ENCODE data around the gene SUGP1. TPM values are rescaled to one million over a fixed set of nuclear protein-coding genes. Genes with fewer than 3 reads are reported as not detected.

The SUGP1 gene
- total RNA-seq, 1 donor, result 27.1 TPM

- Histone ChIP-seq H3K4me1 (ENCODE audit: insufficient read depth, low read length) (peaks cover 8% of the 10 kb centered on the region), H3K9me3 (ENCODE audit: low read depth, low read length) (no peaks in the 10 kb centered on the region), H3K4me2 (ENCODE audit: insufficient read depth, low read length) (no peak overlapping the region), H2AFZ (ENCODE audit: low read length) (no peak overlapping the region), H3K27me3 (ENCODE audit: insufficient read depth, low read length) (no peaks in the 10 kb centered on the region), H3K36me3 (ENCODE audit: insufficient read depth, low read length) (peaks cover 82% of the 10 kb centered on the region), H3K79me2 (ENCODE audit: insufficient read depth, low read length) (no peaks in the 10 kb centered on the region), H3K27ac (ENCODE audit: low read depth, low read length) (no peak overlapping the region), H4K20me1 (ENCODE audit: insufficient read depth, low read length) (peaks cover 4% of the 10 kb centered on the region), H3K4me3 (ENCODE audit: insufficient read depth, low read length) (no peak overlapping the region)
- TF ChIP-seq, protein P1, sequence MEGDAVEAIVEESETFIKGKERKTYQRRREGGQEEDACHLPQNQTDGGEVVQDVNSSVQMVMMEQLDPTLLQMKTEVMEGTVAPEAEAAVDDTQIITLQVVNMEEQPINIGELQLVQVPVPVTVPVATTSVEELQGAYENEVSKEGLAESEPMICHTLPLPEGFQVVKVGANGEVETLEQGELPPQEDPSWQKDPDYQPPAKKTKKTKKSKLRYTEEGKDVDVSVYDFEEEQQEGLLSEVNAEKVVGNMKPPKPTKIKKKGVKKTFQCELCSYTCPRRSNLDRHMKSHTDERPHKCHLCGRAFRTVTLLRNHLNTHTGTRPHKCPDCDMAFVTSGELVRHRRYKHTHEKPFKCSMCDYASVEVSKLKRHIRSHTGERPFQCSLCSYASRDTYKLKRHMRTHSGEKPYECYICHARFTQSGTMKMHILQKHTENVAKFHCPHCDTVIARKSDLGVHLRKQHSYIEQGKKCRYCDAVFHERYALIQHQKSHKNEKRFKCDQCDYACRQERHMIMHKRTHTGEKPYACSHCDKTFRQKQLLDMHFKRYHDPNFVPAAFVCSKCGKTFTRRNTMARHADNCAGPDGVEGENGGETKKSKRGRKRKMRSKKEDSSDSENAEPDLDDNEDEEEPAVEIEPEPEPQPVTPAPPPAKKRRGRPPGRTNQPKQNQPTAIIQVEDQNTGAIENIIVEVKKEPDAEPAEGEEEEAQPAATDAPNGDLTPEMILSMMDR (IDR thresholded peaks at IDR 0.05; ENCODE audit: extremely low read depth, low read depth, low read length), result no peak
- DNase-seq (ENCODE audit: insufficient read length, low spot score, missing footprints), result peak; percentile 73
Measured at GRCh38 chr19:19349365-19349764, 29.1 kb upstream of the SUGP1 start.

DNA sequence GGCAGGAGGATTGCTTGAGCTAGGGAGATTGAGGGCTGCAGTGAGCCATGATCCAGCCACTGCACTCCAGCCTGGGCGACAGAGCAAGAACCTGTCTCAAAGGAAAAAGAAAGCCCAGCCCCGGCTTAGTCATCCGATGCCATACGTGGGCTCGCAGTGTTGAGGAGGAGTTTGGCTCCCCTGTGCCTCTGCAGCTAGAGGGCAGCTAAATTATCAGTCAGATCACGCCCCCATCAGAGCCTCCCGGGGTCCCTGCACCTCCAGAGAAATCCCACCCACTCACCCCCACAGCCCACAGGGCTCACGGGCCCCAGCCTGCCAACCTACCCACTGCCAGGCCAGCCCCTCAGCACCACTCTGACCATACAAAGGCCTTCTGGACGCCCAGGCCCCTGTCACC lies 28.0 kb upstream of the SUGP1 start:
- peak; percentile 96 for DNase-seq (ENCODE audit: insufficient read length, low spot score, missing footprints)
- Histone ChIP-seq H3K4me2 (ENCODE audit: insufficient read depth, low read length) (no peak overlapping the region), H3K4me1 (ENCODE audit: insufficient read depth, low read length) (peaks cover 8% of the 10 kb centered on the region), H3K4me3 (ENCODE audit: insufficient read depth, low read length) (no peak overlapping the region), H4K20me1 (ENCODE audit: insufficient read depth, low read length) (peaks cover 5% of the 10 kb centered on the region), H3K27ac (ENCODE audit: low read depth, low read length) (no peak overlapping the region), H2AFZ (ENCODE audit: low read length) (no peak overlapping the region), H3K9me3 (ENCODE audit: low read depth, low read length) (no peaks in the 10 kb centered on the region), H3K79me2 (ENCODE audit: insufficient read depth, low read length) (no peaks in the 10 kb centered on the region), H3K27me3 (ENCODE audit: insufficient read depth, low read length) (no peaks in the 10 kb centered on the region), H3K36me3 (ENCODE audit: insufficient read depth, low read length) (peaks cover 79% of the 10 kb centered on the region)
- TF ChIP-seq, protein P1 (IDR thresholded peaks at IDR 0.05; ENCODE audit: extremely low read depth, low read depth, low read length), result no peak

DNA sequence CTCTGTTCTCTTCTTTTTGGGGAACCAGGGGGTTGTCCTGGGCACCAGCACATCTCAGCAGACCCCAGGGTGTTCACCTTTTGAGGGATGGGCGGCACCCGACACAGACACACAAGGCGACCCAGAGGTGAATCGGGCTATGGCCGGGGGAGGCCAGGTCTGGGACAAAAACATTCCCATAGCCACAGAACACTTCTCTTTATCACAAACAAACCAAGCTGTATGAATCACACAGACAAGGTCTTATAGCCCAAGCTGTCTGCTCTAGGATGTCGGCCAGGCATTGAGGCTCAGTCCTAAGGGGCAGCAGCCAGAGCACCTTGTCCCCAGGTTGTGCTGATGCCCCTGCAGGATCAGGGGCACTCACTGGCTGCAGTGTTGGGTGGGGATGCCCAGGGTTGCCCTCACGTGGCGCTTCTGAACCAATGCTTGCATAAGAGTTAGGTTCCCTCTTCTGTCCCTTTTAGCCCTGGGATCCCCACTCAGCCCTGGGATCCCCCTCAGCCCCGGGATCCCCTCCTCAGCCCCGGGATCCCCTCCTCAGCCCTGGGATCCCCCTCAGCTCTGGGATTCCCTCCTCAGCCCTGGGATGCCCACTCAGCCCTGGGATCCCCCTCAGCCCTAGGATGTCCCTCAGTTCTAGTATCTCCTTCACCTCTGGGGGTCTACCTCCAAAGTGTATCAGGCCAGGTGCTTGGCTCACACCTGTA lies 27.2 kb upstream of the SUGP1 start:
- H3K4me2 ChIP-seq (ENCODE audit: insufficient read depth, low read length), result no peak overlapping the region
- DNase-seq (ENCODE audit: insufficient read length, low spot score, missing footprints), result peak; percentile 90
- peak overlapping the region; percentile 28 for H3K27ac ChIP-seq (ENCODE audit: low read depth, low read length)
- peaks cover 11% of the 10 kb centered on the region for H4K20me1 ChIP-seq (ENCODE audit: insufficient read depth, low read length)
- H3K79me2 ChIP-seq (ENCODE audit: insufficient read depth, low read length), result no peaks in the 10 kb centered on the region
- peaks cover 79% of the 10 kb centered on the region for H3K36me3 ChIP-seq (ENCODE audit: insufficient read depth, low read length)
- no peak overlapping the region for H3K4me3 ChIP-seq (ENCODE audit: insufficient read depth, low read length)
- H3K9me3 ChIP-seq (ENCODE audit: low read depth, low read length), result no peaks in the 10 kb centered on the region
- H3K4me1 ChIP-seq (ENCODE audit: insufficient read depth, low read length), result peaks cover 8% of the 10 kb centered on the region
- TF ChIP-seq, protein P1 (IDR thresholded peaks at IDR 0.05; ENCODE audit: extremely low read depth, low read depth, low read length), result no peak
- no peaks in the 10 kb centered on the region for H3K27me3 ChIP-seq (ENCODE audit: insufficient read depth, low read length)
- H2AFZ ChIP-seq (ENCODE audit: low read length), result no peak overlapping the region

DNA sequence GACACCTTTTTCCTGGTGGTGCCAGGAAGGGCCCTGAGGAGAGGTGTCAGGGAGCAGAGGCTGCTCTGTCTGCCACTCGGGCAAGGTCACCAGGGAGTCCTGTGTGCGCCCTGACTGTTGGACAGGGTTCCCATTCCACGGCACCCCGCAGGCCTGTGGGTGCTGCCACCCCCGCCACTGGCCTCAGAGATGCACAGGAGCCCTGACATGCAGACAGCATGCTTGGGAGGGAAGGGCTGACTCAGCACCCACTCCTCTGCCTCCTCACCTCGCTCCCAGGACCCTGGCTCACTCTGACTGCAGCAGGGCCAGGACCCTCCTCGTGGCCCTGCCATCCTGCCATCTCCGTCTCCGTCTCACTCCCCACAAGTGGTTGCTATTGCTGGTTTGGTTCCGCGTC lies 25.7 kb upstream of the SUGP1 start:
- peaks cover 78% of the 10 kb centered on the region for H3K36me3 ChIP-seq (ENCODE audit: insufficient read depth, low read length)
- no peaks in the 10 kb centered on the region for H3K79me2 ChIP-seq (ENCODE audit: insufficient read depth, low read length)
- H3K9me3 ChIP-seq (ENCODE audit: low read depth, low read length), result no peaks in the 10 kb centered on the region

More for the DNA sequence above, 25.7 kb upstream of the SUGP1 start:
- no peak overlapping the region for H3K4me2 ChIP-seq (ENCODE audit: insufficient read depth, low read length)
- H3K4me3 ChIP-seq (ENCODE audit: insufficient read depth, low read length), result no peak overlapping the region
- no peaks in the 10 kb centered on the region for H3K27me3 ChIP-seq (ENCODE audit: insufficient read depth, low read length)
- no peak overlapping the region for H2AFZ ChIP-seq (ENCODE audit: low read length)
- TF ChIP-seq, protein P1 (IDR thresholded peaks at IDR 0.05; ENCODE audit: extremely low read depth, low read depth, low read length), result no peak
- H3K27ac ChIP-seq (ENCODE audit: low read depth, low read length), result no peak overlapping the region
- DNase-seq (ENCODE audit: insufficient read length, low spot score, missing footprints), result peak; percentile 47
- H4K20me1 ChIP-seq (ENCODE audit: insufficient read depth, low read length), result peaks cover 11% of the 10 kb centered on the region
- H3K4me1 ChIP-seq (ENCODE audit: insufficient read depth, low read length), result peaks cover 8% of the 10 kb centered on the region

Measured in osteoblast (primary cell).